GM19240 (cell line): ENCODE data around the gene ATXN1.
A peak's percentile ranks its signal among the peaks of the same experiment; 100 is the strongest.

Experiments
- DNase-seq: peaks from one replicate; pipeline ENCODE4 v3.0.0; 2011; ENCODE audit warnings: low spot score; ENCODE audit not compliant: insufficient read length

The ATXN1 gene

GRCh38 chr6:16450285-16450684, 311.0 kb downstream of the ATXN1 start:
- no peak for DNase-seq

DNA sequence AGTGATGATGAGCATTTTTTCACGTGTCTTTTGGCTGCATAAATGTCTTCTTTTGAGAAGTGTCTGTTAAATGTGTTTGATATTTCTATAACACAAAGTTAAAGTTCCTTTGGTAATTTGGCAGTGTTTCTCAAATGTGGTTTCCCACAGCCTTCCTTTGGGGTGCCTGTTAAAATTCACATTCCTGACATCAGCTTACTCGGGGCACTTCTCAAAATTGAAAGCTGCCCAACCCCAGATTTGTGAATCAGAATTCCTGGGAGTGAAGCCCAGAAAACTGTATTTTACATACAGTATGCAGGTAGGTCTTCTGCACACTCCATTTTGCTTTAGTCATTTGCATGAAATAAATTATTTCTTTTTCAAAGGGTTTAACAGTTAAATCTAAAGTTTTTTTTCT, 315.0 kb downstream of the ATXN1 start:
- no peak for DNase-seq

DNA sequence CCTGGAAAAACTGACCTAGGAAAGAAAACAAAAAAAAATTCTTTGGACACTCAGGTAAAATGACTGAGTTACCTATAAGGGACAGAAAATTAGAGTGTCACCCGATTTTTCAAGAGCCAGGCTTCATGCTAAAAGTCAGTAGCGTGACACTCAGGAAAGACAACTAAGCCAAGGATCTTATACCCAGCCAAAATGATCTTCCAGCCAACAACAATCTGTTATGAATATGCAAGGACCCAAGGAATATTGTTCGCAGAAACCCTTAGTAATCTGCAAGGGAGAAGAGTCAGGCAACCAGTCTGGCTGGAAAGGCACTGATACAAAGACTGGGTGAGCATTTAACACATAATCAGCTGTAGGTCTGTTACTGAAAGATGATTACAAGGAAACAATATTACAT, 319.2 kb downstream of the ATXN1 start:
- no peak for DNase-seq

GRCh38 chr6:16441262-16441661, 320.0 kb downstream of the ATXN1 start:
- DNase-seq: no peak

DNA sequence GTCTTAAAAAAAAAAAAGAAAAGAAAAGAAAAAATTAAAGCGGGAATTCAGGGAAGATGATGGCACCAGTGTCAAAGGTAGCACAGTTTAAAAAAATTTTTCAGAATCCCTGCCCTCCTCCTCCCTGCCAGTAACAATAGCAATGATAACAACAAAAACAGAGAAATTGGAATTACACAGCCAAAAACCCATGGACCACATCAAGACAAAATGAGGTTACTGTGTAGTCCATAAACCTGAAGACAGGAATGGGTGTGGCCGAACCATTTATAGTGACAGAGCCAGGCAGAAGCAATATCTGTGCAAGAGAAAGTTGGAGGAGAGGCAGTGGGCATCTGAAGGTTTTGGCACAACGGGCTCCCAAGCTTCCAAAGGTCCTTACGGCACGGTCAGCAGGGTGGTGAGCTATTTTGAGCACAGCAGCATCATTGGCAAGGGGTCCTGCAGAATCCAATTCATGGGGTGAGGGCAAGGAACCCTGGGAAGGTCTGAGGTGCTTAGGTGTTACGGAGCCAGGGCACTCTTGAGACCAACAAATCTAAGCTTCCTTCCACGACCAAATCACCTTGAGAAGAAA, 320.5 kb downstream of the ATXN1 start:
- DNase-seq: no peak

- no peak for DNase-seq
These were observed 322.3 kb downstream of the ATXN1 start for GRCh38 chr6:16438718-16439591.

DNA sequence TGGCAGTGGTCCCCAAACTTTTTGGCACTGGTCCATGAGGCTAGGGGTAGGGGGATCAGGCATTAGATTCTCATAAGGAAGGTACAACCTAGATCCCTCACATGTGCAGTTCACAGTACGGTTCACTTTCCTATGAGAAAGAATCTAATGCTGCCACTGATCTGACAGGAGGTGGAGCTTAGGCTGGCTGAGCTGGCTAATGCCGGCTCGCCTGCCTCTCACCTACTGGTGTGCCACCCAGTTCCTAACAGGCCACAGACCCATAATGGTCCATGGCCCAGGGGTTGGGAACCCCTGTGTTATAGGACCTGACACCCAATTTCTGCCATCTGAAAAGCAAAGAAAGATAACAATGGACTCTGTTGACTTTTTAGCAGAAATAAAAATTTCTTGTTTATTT, 323.3 kb downstream of the ATXN1 start:
- DNase-seq: no peak

- no peak for DNase-seq
These were observed 324.2 kb downstream of the ATXN1 start for GRCh38 chr6:16437095-16437494.

- no peak for DNase-seq
These were observed 324.7 kb downstream of the ATXN1 start for GRCh38 chr6:16436550-16436949.

DNA sequence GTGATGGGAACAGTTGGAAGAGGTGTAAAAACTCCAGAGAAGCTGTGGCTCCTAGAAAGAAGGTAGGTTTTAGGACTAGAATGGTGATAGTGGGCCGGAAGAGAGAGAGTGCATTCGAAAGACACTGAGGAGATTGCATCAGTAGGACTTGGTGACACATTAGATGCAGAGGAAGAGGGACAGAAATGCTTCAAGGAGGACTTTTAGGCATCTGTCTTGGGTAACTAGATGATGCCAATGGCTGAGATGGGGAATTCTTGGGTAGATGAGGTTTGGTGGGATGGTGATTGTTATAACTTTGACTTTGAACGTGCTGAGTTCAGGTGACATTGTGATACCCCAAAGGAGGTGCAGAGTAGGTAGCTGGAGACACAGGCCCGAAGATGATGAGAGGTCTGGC, 326.4 kb downstream of the ATXN1 start:
- no peak for DNase-seq

DNA sequence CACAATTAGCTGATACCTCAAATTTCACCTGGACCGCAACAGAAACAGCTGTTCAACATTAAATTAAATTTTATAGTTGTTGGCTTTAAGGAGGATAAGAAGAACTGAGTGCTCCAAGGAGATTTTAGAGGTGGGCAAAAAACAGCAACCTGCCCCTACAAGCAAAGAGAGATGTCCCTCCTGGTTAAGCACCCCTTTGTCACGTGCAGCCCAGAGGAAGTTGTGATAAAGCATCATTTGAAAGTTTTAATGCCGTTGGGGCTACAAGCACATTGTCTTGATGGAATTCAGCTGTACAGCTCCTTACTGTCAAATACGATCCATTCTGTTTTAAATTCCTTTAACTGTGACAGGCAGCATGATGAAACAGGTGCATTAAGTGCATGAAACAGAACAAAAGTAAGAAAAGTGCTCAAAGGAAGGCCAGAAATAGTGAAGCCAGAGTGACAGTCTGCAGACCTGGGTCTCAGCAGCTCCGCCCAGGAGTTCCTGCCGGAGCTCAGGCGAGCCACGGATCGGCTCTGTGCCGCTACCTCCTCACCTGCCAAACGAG, 327.8 kb downstream of the ATXN1 start:
- DNase-seq: no peak

GRCh38 chr6:16432075-16433032, 328.9 kb downstream of the ATXN1 start:
- DNase-seq: no peak

DNA sequence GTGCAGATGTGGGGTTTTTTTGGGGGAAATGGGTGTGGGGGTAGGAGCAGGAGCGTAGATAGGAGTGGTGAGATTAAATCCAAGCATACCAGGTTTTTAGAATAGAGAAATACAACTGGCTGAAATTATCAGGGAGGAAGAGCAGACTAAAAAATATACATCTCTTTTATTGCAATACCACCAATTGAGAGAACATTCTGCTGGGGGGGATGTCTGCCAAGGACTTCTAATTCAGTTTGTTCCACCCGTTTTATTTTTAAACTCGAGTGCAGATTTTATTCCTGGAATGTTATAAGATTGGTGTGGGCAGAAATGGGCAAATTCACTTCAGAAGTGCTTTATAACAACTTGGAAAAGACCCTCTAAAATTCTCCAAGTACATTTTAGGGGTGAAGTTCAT, 330.2 kb downstream of the ATXN1 start:
- no peak for DNase-seq

DNA sequence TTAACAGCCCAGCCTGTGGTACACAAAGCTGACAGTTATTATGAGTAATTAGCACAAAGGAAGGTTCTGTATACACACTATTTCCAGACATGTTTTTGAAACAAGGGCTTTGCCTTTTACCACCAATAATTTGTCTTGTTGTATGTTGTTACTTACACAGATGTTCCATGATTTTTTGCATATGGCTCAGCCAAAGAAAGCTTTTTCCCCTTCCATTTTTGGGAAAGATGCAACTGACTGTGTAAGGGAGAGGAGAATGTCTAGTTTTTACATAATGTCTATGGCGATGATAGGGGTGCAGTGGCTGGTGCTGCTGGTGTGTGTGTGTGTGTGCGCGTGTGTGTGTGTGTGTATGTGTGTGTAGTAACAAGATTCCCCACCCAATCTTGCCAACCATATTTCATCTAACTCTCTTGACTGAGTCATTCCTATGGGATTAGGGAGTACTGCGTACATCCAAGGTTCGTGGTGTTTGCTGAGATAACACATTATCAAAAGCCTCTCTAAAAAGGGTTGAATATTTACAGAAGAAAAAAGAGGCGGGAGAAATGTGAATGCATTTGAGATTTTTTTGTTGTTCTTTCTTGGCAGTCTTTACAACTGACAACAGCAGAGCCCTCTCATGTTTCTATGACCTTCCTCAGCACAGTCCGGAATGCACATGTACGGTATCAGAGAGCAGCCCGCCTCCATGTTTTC, 330.7 kb downstream of the ATXN1 start:
- DNase-seq: no peak

DNA sequence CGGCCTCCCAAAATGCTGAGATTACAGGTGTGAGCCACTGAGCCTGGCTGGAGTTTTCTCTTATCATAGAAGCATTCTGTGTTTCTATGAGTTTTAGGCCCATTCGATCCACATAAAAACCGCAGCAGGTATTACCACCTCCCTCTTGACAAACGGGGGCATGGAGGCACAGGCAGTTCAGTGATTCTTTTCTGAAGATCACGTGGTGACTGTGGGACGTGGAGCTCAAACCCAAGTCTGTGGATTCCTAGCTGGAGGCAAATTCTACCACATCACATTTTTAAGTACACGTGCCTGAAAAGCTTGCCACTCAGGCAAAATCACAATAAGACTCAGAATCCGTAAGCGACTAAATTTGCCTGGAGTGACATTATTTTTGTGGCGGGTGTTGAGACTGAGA, 331.6 kb downstream of the ATXN1 start:
- DNase-seq: no peak

GRCh38 chr6:16427124-16427523, 334.1 kb downstream of the ATXN1 start:
- DNase-seq: no peak

DNA sequence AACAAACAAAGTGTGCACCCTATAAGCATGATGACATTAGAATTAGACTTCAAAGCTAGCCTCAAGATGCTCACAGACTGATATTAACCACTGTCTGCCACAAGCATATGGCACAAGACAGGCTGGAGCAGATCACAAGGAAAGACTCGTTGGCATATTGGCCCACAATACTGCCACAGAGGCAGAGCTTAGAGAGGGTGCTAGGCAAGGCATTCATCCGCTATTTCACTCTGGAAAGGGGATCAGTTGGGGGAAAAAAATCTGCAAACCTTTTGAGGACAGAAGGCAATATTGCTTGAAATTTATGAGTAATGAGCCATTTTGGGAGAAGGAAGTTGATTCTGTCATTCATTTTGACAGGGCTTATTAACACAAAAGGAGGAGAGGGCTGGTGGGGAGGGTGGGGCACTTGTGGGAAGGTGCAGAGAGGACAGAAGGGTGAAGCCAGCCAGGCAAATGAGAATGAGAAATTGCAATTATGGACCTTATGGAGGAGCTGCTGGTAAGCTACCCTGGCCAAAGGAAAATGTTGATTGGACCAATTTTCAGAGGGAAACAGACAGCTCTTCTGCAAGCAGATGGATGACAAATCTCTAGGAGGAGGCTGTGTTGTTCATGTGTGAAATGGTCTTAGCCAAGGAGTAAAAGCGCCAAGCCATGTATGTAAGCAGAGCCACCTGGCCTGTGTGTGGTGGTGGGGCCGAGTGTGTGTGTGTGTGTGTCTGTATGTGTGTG, 335.2 kb downstream of the ATXN1 start:
- no peak for DNase-seq

DNA sequence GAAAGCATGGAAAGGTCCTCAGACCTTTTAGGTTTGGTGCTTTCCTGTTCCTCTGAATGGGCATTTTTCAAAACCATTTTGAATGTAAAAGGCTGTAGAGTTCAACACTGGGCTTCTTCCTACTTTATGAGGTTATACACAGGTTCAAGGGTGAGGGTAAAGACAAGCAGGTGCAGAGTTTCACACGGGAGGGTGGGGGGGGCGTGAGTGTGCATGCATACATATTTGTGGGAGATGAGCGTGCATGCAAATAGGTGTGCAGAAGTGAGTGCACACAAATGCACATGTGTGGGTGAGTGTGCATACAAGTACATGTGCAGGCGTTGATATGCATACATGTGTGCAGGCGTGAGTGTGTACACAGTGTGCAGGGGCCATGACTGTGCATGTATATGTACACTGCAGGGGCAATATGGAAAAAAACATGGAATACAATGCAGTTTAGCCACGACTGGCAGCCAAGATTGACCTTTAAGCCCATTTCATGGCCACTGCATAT, 339.7 kb downstream of the ATXN1 start:
- DNase-seq: no peak

DNA sequence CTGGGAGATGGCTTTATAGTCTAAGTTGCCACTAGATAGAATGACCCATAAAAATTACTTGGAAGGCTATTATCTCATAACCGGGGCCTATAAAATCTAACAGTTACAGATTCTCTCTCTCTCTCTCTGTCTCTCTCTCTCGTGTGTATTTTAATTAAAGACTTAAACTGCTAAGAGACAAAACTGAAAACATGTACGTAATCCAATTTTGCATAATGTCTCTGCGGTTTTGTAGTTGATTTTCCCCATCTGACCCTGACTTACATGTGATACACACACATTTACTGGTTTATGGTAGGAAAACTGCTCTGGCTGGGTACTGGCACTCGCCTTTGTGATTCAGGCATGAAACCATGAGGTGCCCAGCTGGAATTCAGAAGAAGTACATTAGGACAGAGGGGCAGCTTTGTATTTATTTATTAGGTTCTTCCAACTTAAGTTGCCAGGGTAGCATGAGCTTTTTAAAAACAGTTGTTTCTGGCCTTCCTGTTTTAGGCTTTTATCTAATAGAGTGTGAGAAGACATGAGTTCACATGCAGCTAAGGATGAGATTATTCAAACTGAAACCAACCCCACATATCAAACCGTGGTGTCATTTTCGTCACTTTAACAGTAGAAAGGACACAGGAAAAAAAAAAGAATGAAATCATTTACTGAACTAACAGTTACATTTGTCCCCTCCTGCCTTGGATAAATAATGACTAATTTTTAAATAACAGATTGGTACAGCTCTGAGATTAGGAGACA, 340.4 kb downstream of the ATXN1 start:
- peak; percentile 23 for DNase-seq

GRCh38 chr6:16420337-16420714, 340.9 kb downstream of the ATXN1 start:
- DNase-seq: no peak
